Rectal smooth muscle tissue (tissue), 1 donor: ENCODE results near the gene CLEC4F.

Experiments
- H3K27ac ChIP-seq: one replicate; pipeline ENCODE4 v1.7.0; 2013; ENCODE audit warnings: low read depth, low read length, inconsistent platforms
- H3K27me3 ChIP-seq: one replicate; pipeline ENCODE4 v1.7.0; 2013; ENCODE audit warnings: low read length; ENCODE audit not compliant: control insufficient read depth, insufficient read depth
- H3K36me3 ChIP-seq: one replicate; pipeline ENCODE4 v1.7.0; 2013; ENCODE audit warnings: low read length; ENCODE audit not compliant: control insufficient read depth, insufficient read depth
- H3K4me1 ChIP-seq: one replicate; pipeline ENCODE4 v1.7.0; 2013; ENCODE audit warnings: low read length; ENCODE audit not compliant: control insufficient read depth, insufficient read depth
- H3K4me3 ChIP-seq: one replicate; pipeline ENCODE4 v1.7.0; 2013; ENCODE audit warnings: low read length
- H3K9ac ChIP-seq: one replicate; pipeline ENCODE4 v1.7.0; 2013; ENCODE audit warnings: low read length

Gene CLEC4F

DNA sequence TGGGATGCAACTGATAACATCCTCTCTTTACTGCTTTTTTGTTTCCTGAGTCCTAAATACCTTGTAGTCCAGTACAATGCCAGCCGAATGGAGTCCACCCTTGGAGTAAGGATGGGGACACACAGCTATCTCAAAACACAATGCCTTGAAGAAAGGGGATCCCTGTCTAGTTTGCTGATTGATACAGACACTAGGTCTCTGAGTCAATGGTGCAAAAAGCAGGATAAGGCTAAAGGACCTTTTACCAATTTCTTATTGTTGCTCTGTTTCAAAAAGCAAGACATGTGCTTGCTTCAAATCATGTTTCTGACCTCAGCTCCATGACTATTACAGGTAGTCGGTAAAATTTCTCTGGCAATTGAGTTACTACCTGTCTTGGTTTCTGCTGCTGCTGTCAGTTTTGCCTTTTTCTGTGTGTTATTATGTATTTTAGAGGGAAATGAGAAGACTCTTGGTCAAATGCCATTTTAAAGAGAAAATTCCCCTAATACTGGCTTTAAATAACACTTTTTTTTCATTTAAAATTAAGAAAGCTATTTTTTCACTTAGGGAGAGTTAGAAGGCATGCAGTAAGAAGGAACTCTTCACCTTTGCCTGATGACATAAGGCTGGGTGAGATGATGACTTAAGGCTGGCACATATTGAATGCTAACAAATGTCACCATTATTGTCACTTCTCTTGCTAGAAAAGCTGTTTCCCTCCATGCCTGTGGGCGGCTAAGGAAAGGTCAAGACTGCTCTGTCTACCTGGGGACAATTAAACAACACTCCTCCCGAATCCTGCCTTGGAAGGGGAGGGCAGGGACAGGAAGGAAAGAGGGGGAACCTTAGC lies 25.0 kb downstream of the CLEC4F start:
- Histone ChIP-seq H3K9ac (no peak overlapping the region), H3K27ac (no peak overlapping the region), H3K36me3 (no peaks in the 10 kb centered on the region), H3K4me3 (no peak overlapping the region), H3K27me3 (no peaks in the 10 kb centered on the region), H3K4me1 (no peaks in the 10 kb centered on the region)

GRCh38 chr2:70793450-70793849 lies 26.9 kb downstream of the CLEC4F start:
- no peaks in the 10 kb centered on the region for H3K4me1 ChIP-seq
- H3K27ac ChIP-seq: no peak overlapping the region
- H3K36me3 ChIP-seq: no peaks in the 10 kb centered on the region
- no peaks in the 10 kb centered on the region for H3K27me3 ChIP-seq
- no peak overlapping the region for H3K4me3 ChIP-seq
- H3K9ac ChIP-seq: no peak overlapping the region

- no peak within 1 kb of the TSS for H3K9ac ChIP-seq
- H3K4me1 ChIP-seq: no peaks in the 10 kb centered on the region
- H3K27ac ChIP-seq: no peak within 1 kb of the TSS
- no peak within 1 kb of the TSS for H3K4me3 ChIP-seq
- no peaks in the 10 kb centered on the region for H3K36me3 ChIP-seq
- no peaks in the 10 kb centered on the region for H3K27me3 ChIP-seq
Observed at GRCh38 chr2:70790136-70790828, 30.1 kb downstream of the CLEC4F start, which contains the start of gene FIGLA. Gene FIGLA, minus strand, starts transcription at chr2:70790643. Its CDS starts 5 bp downstream, at chr2:70790638.

DNA sequence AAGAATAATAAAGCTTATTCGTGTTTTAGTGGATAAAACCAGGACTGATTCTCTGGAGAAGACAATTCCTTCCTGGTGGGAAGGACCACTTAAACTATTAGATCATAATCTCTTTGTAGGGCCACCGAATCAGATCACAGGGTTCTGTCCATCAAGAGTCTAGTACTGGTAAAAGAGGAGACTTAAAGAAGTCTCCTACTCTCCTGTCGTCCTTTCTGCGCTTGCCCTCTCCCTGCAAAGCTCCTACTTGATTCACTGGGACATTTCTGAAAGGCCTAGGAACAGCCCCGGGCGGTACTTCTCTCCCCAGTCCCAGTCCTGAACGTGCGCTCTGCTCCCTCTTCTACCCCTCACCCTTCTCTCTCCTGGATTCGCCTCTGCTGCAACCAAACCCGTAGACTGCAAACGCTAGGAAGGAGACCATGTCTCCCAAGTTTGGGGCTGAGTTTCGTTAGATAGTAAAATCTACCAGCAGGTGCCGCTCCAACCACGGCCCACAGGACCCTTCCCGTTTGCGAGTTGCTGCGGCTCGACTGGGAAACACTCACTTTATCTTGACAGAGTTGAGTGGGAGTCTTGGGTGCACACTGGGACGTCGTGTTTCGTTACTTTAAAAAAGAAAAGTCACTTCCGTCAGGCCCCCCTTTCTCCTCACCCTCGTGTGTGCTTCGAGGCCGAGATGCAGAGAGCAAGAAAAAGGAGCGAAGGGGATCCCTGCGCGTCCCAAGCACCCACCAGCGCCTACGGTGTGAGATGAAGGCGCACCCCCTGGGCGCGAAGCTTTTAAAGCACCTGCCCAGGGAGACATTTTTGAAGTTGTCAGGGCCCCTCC lies 30.9 kb downstream of the CLEC4F start:
- no peak overlapping the region for H3K4me3 ChIP-seq
- H3K27me3 ChIP-seq: no peaks in the 10 kb centered on the region
- no peak overlapping the region for H3K27ac ChIP-seq

DNA sequence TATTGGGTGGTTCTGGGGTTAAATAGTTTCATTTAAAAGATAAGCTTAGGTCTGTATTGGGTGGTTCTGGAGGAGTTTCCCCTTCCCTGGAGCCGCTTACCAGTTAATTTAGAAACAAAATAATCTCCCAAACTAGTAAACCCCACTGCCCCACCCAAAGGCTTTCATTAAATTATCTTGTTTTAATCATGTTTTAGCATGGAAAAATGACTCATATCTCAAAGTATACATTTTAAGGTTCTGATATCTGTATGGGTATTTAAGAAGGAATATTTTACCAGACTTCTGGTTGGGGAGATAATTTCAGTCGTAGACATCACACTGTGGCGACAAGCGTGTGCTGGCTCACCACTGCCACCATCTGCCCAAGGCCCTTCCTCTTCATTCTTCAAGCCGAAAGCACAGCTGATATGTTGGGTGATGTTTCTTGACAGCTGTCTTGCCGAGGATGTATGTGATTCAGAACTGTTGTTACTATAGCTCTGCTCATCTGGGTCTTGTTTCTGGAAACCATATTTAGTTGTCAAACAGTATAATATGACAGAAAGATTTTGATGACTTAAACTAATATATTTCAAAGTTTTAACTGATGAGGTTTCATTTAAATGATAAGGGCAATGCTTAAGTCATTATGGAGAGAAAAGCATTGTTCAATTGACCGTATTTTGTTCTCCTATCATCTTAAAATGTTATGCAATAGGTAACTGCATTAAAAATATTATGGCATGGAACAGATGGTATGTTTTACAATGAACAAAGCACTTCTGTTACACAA lies 35.1 kb downstream of the CLEC4F start:
- no peak overlapping the region for H3K9ac ChIP-seq
- H3K27me3 ChIP-seq: no peaks in the 10 kb centered on the region
- no peaks in the 10 kb centered on the region for H3K4me1 ChIP-seq
- H3K27ac ChIP-seq: no peak overlapping the region
- no peak overlapping the region for H3K4me3 ChIP-seq
- H3K36me3 ChIP-seq: no peaks in the 10 kb centered on the region

More for the DNA sequence above, 30.9 kb downstream of the CLEC4F start:
- Histone ChIP-seq H3K36me3 (no peaks in the 10 kb centered on the region), H3K4me1 (no peaks in the 10 kb centered on the region), H3K9ac (no peak overlapping the region)

GRCh38 chr2:70784320-70784719 lies 36.1 kb downstream of the CLEC4F start:
- no peaks in the 10 kb centered on the region for H3K27me3 ChIP-seq
- H3K4me1 ChIP-seq: no peaks in the 10 kb centered on the region
- H3K36me3 ChIP-seq: no peaks in the 10 kb centered on the region
- no peak overlapping the region for H3K4me3 ChIP-seq
- H3K9ac ChIP-seq: no peak overlapping the region
- H3K27ac ChIP-seq: no peak overlapping the region

GRCh38 chr2:70779911-70780545 lies 40.4 kb downstream of the CLEC4F start:
- H3K9ac ChIP-seq: no peak overlapping the region
- H3K36me3 ChIP-seq: no peaks in the 10 kb centered on the region
- H3K4me3 ChIP-seq: no peak overlapping the region
- no peaks in the 10 kb centered on the region for H3K4me1 ChIP-seq
- H3K27ac ChIP-seq: no peak overlapping the region
- H3K27me3 ChIP-seq: peaks cover 2% of the 10 kb centered on the region

DNA sequence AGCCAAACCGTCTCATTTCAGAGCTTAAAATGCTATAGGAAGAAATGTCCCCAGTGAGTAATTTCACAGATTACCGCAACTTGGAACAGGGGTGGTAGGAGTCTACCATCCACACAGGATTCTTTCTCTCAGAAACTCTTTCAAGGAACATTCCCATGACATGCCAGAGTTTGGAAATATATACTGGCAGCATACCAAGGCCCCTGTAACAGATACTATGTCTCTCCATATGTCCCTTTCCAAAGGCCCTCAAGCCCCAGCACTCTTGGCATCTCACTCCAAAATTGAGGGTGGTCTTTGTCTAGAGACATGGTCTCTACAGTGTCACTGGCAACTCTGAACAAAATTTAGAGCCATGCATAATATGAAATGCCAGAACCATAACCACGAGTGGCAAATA lies 40.9 kb downstream of the CLEC4F start:
- Histone ChIP-seq H3K36me3 (no peaks in the 10 kb centered on the region), H3K27me3 (peaks cover 2% of the 10 kb centered on the region), H3K4me3 (no peak overlapping the region), H3K4me1 (no peaks in the 10 kb centered on the region), H3K9ac (no peak overlapping the region), H3K27ac (no peak overlapping the region)

DNA sequence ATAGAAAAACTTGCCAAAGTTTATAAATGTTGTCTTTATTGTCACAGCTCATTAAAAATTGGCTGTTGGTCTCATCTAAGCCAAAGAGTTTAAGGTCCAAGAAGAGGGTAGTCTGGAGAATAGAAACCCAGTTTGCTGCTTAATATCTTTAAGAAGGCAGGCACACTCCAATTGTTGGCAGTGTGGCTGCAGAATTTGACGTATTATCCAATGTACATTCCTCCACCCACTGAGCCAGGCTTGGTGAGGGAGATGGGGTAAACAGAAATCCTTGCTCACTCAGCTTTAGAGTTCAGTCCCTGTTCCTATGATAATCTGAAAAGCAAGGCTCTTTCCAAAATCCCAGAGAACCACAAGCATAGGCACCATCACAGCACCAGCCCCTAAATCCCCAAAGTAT lies 41.7 kb downstream of the CLEC4F start:
- Histone ChIP-seq H3K27ac (no peak overlapping the region), H3K9ac (no peak overlapping the region), H3K36me3 (no peaks in the 10 kb centered on the region), H3K27me3 (peaks cover 2% of the 10 kb centered on the region), H3K4me3 (no peak overlapping the region), H3K4me1 (no peaks in the 10 kb centered on the region)

DNA sequence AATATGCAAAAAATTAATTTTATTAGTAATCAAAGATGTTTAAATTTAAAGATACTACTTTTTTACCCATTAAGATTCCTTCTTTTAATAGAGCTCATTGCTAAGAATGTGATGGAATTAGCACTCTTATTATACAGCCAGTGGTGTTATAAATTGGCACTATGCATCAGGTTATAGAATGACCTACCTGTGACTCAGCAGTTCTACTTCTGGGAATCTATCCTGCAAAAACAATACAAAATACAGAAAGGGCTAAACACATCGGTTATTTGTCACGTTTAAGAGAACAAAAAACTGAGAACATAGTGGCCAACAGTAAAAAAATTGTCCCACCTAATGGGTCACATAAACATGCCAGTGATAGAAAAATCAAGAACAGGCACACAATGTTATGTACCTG lies 42.9 kb downstream of the CLEC4F start:
- Histone ChIP-seq H3K9ac (no peak overlapping the region), H3K4me1 (no peaks in the 10 kb centered on the region), H3K36me3 (no peaks in the 10 kb centered on the region), H3K4me3 (no peak overlapping the region), H3K27ac (no peak overlapping the region), H3K27me3 (peaks cover 2% of the 10 kb centered on the region)

DNA sequence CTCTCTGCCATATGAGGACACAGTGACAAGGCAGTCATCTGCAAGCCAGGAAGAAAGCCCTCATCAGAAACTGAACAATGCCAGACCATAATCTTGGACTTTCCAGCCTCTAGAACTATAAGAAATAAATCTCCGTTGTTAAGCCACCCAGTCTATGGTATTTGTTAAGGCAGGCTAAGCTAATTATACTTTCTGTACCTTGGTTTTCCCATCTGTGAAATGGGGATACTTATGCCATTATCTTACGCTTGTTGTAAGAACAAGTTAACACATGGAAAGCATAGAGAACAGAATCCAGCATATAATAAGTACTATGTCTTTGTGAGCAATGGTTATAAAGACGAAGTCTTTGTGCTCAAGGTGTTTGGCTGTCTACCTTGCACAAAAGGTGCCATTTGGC lies 44.1 kb downstream of the CLEC4F start:
- no peak overlapping the region for H3K4me3 ChIP-seq
- H3K4me1 ChIP-seq: no peaks in the 10 kb centered on the region
- no peaks in the 10 kb centered on the region for H3K36me3 ChIP-seq
- H3K9ac ChIP-seq: no peak overlapping the region
- peaks cover 2% of the 10 kb centered on the region for H3K27me3 ChIP-seq
- H3K27ac ChIP-seq: no peak overlapping the region
